PFSK-1 (cell line): ENCODE results near the gene ROBO4.

Source experiments
- POLR2AphosphoS5 ChIP-seq: IDR thresholded peaks from 2 replicates; pipeline ENCODE4 v1.6.1; 2012; ENCODE audit warnings: low read depth, mild to moderate bottlenecking, control low read depth, low read length, moderate library complexity
- SIN3A ChIP-seq: IDR thresholded peaks from 2 replicates; pipeline ENCODE4 v1.6.1; 2012; ENCODE audit warnings: mild to moderate bottlenecking, low read length, moderate library complexity, borderline replicate concordance; ENCODE audit not compliant: insufficient read depth
- TF ChIP-seq, protein P1 (sequence below), 2 experiments: IDR thresholded peaks; 2 replicates each; pipeline versions ENCODE4 v1.6.1 to v1.8.0; 2011 to 2012; ENCODE audit warnings: low read depth in 2 of 2, low read length in 2 of 2, control low read depth in 1 of 2, inconsistent platforms in 1 of 2, mild to moderate bottlenecking in 1 of 2, moderate library complexity in 1 of 2; ENCODE audit not compliant: insufficient read depth in 1 of 2

DNA sequence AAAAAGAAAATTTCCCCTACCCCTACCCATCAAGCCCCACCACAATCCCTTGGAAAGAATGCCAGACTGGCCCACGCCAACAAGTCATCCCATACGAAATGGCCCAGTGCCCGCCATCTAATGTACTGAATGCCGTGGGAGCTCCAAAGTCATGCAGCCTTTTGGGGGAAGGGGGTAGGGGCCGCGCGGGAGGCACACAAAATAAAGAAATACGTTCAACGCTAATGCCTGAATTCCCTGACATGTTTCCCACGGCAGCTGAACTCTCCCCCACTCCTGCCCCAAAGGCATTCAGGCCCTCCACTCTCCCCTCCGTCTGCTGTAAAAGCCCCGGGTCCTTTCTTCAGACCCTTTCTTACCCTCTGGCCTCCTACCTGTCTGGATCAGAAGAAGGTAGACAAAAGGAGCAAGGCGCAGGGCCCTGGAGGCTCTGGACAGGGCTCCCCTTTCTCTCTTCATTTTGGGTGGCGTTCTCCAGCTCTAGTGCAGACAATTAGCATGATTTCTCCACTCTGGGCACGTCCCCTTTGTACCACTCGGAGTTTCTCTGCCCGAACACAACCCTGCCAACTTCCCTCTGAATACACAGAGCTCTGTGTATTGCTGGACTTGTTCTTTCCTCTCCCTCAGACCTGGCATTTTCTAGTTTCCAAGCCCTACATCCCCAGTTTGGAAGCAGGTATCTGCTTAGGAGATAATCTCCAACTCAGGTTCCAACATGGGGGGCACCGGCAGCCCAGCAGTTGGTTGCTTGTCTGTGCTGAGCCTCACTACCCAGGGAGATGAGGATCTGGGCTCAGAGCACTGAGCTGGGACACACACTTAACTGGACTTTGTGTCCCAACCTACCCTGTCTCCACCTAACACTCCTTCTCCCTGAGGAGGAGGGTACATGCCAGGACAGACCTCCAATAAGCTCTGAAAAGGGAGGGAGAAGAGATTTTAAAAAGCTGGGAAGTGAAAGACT is 38.2 kb upstream of the ROBO4 start, which contains the start of gene HEPACAM:
- TF ChIP-seq POLR2AphosphoS5 (no peak), SIN3A (no peak)
- TF ChIP-seq, protein P1, sequence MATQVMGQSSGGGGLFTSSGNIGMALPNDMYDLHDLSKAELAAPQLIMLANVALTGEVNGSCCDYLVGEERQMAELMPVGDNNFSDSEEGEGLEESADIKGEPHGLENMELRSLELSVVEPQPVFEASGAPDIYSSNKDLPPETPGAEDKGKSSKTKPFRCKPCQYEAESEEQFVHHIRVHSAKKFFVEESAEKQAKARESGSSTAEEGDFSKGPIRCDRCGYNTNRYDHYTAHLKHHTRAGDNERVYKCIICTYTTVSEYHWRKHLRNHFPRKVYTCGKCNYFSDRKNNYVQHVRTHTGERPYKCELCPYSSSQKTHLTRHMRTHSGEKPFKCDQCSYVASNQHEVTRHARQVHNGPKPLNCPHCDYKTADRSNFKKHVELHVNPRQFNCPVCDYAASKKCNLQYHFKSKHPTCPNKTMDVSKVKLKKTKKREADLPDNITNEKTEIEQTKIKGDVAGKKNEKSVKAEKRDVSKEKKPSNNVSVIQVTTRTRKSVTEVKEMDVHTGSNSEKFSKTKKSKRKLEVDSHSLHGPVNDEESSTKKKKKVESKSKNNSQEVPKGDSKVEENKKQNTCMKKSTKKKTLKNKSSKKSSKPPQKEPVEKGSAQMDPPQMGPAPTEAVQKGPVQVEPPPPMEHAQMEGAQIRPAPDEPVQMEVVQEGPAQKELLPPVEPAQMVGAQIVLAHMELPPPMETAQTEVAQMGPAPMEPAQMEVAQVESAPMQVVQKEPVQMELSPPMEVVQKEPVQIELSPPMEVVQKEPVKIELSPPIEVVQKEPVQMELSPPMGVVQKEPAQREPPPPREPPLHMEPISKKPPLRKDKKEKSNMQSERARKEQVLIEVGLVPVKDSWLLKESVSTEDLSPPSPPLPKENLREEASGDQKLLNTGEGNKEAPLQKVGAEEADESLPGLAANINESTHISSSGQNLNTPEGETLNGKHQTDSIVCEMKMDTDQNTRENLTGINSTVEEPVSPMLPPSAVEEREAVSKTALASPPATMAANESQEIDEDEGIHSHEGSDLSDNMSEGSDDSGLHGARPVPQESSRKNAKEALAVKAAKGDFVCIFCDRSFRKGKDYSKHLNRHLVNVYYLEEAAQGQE (IDR thresholded peaks at IDR 0.05; ENCODE audit: insufficient read depth in 1 of 2, low read depth in 2 of 2, low read length in 2 of 2) = no peak
